GM12892 (cell line): ENCODE measurements around the gene BRAT1.

Source experiments
- POLR2A ChIP-seq: IDR thresholded peaks from 2 replicates; pipeline ENCODE4 v1.6.1; 2011; ENCODE audit warnings: low read depth, low read length, control low read depth
- TAF1 ChIP-seq: IDR thresholded peaks from 2 replicates; pipeline ENCODE4 v1.6.1; 2011; ENCODE audit warnings: low read depth, mild to moderate bottlenecking, control low read depth, low read length, borderline replicate concordance

- TF ChIP-seq TAF1, result no peak
- no peak for TF ChIP-seq POLR2A
These were observed 28.4 kb downstream of the BRAT1 start for GRCh38 chr7:2526659-2527504.
